GM12878 (cell line): ENCODE measurements around the gene ATP6V0D1.

Experiments used
- HDGF ChIP-seq: fragments of 450-650 bp; IDR thresholded peaks from 2 replicates; pipeline ENCODE4 v1.6.1; 2016; ENCODE audit warnings: antibody characterized with exemption
- SPI1 ChIP-seq: IDR thresholded peaks from 2 replicates; pipeline ENCODE4 v1.6.1; 2011; ENCODE audit warnings: low read depth, mild to moderate bottlenecking, low read length, moderate library complexity, borderline replicate concordance; ENCODE audit not compliant: insufficient read depth
- TF ChIP-seq, protein P1 (sequence below): fragments of 450-650 bp; conservative IDR thresholded peaks from 2 replicates; pipeline ENCODE4 v1.6.1; 2017; ENCODE audit warnings: mild to moderate bottlenecking, moderate library complexity

DNA sequence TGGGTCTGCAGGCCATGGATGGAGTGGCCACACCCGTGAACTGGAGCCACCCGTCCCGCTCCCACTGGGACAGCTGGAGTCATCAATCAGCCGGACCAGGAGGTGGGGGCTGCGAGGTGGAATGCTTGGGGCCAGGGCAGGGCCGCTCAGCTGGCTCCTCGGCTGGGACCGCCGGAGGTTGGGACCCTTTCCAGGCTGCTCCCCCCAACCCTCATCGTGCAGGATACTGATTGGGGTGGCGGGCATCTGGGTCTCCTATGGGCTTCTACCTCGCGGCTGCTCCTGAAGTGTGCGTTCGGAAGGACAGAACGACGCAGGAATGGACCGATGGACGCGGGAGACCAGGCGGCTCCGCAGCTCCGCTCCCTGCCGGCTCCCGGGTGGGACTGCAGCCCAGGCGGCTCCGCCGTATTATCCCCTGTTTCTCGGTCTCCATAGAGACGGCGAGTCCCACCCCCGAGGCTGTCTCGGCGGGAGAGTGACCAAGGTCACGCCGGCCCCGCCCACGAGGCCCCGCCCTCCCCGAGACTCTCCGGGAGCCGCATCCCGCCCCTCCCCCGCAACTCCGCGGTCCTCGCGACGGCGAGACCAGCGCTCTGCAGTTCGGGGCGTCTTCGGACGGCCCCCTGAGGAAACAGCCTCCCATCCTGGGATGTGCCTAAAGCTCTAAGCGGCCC is 87.7 kb downstream of the ATP6V0D1 start, which contains the start of gene TPPP3:
- TF ChIP-seq, protein P1, sequence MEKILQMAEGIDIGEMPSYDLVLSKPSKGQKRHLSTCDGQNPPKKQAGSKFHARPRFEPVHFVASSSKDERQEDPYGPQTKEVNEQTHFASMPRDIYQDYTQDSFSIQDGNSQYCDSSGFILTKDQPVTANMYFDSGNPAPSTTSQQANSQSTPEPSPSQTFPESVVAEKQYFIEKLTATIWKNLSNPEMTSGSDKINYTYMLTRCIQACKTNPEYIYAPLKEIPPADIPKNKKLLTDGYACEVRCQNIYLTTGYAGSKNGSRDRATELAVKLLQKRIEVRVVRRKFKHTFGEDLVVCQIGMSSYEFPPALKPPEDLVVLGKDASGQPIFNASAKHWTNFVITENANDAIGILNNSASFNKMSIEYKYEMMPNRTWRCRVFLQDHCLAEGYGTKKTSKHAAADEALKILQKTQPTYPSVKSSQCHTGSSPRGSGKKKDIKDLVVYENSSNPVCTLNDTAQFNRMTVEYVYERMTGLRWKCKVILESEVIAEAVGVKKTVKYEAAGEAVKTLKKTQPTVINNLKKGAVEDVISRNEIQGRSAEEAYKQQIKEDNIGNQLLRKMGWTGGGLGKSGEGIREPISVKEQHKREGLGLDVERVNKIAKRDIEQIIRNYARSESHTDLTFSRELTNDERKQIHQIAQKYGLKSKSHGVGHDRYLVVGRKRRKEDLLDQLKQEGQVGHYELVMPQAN = no peak
- TF ChIP-seq SPI1 (no peak), HDGF (no peak)
